ENCODE data around the gene CSRP1.
"Not testable (repeated sequence)": the region's sequence is repeated elsewhere in the genome, so short reads cannot be mapped to it uniquely, and the experiment has no call there.

CSRP1 gene

DNA sequence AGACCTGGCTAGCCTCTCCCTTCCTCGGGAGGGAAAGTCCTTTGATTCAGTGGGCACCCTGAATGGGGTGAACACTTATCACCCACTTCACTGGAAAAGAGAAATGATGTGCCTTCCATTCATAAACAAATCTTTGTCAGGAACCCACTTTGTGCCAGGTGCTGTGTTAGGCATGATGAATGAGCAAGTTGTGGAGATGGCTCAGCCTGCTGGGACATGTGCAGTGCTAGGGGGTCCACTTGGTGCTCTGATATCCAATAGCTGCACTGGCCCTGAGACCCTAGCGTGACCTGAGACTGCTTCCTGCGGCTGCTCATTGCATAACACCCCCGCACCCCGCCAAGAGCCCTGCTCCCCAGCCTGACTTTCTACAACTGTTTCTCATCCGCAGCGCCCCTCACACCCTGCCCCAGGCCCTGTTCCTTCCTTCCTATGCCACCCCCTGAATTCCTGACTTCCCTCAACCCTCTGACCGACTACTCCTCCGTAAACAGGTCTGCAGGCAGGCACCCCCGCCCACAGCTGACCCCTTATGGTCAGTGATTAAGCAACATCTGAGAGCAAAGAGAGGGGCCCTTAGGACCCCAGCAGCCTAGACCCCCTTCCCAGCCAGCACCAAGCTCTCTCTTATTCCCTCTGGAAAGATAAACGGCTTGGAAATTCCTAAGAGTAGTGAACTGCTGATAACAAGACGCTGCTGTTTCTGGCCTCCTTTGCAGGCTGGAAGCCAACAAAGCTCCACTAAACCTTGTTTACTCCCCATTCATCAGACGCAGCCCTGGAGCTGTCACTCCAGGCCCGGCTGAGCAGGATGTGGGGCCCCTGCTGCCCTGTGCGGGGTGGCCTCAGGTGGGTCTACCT is 12.9 kb downstream of the CSRP1 start:
- no peak for DNase-seq

DNA sequence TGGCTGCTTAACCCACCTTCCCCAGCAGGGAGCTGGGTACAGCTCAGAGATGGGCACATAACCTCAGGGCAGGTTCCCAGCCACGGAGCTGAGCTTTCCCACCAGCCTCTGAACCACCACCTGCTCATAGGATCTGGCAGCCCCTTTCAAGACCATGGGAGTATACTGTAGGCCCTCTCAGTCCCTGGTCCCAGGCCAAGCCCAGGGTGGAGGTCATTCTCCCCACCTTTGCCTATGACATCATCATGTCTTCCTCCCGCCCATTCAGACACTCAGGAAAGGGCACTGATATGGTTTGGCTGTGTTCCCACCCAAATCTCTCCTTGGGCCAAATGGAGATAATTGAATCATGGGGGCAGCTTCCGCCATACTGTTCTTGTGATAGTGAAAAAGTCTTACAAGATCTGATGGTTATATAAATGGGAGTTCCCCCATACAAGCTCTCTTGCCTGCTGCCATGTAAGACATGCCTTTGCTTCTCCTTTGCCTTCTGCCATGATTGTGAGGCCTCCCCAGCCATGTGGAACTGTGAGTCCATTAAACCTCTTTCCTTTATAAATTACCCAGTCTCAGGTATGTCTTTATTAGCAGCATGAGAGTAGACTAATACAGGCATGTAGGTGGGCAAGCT is 13.8 kb downstream of the CSRP1 start:
- DNase-seq: not testable (repeated sequence)

DNA sequence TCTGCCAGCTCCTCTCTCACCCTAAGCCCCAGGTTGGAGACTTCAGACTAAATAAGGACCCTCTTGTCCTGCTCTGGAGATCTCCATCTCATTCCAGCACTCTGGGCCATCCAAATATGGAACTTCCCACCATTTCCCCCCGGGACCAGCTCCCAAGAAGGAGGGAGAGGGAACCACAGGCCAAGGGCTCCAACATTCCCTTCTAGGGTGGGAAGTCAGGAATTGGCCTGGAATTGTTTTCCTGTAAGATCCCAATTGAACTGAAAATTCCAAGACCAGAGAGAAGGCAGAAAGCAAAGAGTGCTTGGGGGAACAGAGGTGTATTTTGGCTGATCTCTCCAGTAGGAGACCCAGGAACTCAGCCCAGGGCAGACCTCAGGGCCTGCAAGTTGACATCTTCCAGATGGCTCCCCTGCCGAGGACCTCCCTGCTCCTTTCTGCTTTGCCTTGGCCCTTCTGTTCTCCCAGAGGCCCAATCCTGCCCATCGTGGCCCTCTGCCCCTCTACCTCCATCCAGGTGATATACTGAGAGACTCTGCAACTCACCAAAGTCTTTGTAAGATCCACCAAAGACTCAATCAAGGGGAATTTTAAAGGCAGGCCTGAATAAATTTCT is 14.9 kb downstream of the CSRP1 start:
- no peak for DNase-seq

DNA sequence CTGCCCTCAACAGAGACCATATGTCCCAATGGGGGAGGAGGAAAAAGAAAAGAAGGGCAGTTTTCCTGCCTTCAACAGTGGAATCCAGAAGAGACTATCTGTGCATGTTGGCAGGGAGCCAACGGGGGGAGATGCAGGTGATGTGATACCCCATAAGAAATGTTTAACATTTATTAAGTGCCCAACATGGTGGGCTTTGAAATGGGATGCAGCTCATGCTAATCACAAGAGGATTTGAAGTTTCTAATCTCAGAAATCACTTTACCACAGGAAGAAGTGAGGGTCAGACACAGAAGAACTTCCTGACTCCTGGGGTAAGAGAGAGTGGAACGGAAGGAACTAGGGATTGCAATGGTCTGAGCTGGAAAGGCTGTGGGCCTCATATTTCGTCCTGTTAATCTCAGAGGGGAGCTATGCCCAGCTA is 16.2 kb downstream of the CSRP1 start:
- DNase-seq: no peak

DNA sequence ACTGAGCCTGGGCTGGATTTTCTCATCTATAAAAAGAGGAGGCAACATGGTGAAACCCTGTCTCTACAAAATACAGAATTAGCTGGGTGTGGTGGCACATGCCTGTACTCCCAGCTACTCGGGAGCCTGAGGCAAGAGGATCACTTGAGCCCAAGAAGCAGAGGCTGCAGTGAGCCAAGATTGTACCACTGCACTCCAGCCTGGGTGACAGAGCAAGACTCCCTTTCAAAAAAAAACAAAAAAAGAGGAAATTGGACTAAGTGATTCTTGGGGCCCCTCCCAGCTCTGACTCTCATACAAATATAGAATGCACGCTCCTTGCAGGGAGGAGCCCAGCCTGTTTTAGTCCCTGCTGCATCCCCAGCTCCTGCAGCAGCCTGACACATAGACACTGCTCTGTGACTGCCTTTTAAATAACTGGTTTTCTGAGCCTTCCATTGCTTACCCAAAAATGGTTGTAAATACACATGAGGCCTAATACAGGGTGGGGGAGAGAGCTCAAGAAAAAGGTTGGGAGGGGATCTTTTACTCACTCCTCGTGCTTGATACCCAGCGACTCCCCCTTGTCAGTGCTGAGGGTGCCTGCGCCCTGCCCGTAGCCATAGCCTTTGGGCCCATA is 17.2 kb downstream of the CSRP1 start:
- no peak for DNase-seq

DNA sequence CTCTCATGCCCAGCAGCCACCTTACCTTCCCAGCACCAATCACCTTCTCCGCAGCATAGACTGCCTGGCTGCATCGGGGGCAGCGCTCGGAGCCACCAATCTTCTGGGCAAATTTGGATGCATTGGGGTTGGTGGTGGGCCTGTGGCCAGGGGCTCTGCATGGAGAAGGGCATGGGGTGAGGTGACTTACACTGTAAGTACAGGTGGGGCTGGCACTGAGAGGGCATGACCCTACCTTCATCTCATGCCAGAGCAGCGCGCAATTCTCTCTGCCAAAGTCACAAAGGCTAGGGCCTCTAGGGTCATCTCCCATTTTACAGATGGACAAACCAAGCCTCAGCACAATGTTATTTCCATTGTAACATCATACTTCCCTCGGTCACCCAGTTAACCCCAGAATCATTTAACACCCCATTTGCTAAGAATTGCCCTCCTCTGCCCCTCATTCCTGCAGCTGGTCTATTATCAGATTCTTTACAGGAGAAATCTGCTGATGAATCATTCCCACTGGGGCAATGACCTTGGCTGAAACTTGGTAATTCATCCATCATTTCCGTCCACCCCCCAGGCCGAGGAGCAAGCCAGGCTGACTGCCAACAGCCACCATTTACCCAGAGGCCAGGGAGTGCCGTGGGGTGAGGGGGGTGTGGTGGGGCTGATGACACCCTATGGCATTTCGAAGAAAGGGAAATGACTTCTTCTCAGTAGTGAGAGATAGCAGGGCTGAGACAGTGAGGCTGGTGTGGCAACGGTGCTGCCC is 17.9 kb downstream of the CSRP1 start:
- no peak for DNase-seq

DNA sequence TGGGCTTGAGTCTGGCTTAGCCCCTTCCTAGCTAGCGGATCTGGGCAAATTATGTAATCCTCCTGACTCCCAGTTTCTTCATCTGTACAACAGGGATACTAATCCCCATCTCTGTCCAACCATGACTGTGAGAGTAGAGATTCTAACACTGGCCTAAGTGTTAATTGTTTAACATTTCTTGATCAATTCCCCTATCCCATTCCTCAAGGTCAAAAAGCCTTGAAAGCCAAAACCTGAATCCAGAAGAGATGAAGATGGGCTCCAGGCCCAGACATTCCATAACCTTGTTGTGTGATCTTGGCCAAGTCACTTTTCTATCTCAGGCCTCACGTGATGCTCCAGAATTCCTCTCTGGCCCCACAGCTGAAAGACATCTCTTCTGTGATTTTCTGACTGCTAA is 19.2 kb downstream of the CSRP1 start:
- no peak for DNase-seq

DNA sequence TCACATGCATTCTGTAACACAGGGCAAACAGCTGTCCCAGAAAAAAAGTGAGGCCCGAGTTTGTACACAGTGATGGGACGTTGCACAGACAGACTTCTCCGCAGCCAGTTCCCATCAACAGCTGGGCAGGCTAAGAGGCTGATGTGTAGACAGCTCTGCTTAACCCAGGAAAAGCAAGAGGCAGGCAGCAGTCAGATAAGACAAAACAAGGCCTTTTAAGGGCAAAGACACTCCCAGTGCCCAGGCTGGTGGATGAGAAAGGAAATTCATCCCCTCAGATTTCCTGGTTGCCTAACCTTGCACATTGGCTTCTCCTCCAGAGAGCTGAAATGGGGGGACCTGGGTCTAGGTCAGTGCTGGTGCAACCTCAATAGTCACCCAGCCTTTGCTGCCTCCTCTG is 20.7 kb downstream of the CSRP1 start:
- no peak for DNase-seq

DNA sequence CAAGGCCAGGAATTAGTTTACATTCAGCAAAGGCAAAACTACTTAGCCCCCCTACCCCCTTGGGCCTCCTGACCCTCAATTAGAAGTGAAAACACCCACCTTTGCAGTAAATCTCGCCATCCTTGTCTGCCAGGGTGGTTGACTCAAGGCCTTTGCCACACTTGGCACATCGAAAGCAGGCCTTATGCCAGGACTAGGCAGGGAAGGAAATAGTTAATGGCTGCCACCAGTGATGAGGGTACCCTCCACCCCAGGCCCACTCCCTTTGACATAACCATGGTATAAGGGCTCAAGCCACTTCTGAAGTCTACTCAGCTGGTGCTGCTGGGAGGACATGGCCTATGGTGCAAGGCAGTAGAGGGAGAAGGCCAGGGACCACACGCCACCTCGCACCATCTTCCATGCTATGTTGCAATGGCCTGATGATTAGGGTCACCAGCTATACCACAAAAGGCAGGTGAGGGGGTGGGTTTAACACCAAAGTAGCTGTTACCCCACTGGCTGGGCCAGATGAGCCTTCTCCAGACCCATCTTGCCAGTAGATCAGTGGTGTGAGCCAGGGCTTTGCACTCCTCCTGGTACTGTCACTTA is 21.6 kb downstream of the CSRP1 start:
- no peak for DNase-seq

DNA sequence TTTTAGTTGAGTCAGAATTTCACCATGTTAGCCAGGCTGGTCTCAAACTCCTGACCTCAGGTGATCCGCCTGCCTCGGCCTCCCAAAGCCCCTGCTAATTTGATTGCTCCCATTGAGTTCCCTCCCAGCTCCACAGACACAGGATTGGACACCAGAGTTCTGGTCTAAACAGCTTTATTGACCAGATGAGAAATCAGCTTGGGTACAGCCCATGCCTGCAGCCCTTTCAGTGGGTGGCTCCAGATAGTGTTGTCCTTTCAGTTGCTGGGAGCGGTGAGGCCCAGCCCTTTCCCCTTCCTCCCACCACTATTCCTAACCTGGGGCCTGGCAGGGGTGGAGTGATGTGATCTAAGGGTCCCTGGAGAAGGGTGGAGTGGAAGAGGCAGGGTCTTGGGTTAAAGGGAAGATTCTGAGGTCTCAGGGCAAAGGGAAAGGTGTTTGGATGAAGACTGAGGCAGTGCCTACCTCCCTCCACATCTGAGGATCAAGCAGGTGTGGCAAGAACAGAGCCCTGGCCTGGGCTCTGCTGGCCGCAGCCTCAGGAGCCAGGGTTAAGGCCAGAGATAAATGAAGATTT is 23.5 kb downstream of the CSRP1 start:
- DNase-seq: no peak

DNA sequence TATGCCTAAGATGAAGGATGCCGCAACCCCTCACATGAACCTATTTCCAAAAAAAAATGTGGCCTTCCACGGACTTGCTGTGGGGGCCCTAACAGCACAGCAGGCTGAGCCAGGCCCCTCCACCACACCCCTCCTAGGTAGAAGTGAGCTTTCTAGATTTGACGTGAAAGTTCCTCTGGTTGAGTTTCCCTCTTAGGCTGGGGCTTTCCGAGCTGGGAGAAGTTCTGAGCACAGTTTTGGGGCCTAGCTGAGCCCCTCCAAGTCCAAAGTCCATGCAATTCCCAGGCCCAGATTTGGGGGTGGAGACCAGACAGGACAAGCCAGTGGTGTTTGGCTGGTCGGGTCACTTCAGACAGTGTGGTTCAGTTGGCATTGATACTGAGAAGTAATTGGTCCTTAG is 24.2 kb downstream of the CSRP1 start:
- DNase-seq: no peak

DNA sequence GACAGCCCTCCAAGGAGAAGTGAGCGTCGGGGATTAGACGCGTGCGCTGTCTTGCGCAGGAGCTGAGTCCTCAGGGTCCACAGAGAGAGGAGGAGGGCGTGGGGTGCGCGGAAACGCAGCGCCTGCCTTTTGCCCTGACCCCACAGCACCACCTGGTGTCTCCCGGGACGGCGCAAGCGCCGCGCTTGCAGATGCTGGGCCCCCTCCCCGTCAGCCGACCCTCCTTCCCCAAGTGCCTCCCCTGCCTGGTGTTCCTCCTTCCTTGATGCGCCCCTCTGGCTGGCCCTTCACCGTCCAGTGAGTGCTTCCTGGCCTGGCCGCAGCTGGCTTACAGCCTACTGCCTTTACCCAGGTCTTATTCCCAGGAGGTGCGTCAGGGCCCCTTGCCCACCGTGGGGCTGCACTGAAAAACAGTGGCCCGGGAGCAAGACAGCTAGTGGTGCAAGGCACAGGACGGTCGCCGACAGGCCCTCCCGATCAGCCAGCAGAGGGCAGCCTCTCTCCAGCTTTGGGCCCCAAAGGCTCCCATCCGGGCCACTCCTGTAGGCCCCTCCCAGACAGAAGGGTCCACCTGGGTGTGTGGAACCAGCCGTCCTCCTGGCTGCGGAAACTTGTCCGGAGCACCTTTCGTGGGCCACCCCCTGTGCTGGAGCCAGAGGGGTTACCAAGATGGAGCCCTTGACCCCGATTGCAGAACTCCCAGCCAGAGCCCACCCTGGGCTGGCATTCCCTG is 25.0 kb downstream of the CSRP1 start:
- peak; percentile 89 for DNase-seq

DNA sequence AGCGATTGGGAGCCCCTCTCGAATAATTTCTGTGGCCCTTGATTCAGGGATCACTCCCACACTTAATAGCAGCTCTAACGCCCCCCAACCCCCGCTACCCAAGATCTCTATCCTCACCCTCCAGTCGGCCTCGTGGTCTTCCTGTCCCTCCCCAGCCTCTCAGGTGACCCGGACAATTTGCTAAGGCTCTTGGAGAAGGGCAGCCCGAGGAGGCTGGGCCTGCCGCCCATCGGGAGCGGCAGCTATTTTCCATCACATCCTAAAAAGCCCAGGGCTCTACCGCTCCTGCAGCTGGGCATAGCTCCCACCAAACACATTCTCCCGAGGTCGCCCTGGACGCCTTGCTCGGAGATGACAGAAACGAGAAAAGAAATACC is 25.9 kb downstream of the CSRP1 start:
- DNase-seq: no peak

DNA sequence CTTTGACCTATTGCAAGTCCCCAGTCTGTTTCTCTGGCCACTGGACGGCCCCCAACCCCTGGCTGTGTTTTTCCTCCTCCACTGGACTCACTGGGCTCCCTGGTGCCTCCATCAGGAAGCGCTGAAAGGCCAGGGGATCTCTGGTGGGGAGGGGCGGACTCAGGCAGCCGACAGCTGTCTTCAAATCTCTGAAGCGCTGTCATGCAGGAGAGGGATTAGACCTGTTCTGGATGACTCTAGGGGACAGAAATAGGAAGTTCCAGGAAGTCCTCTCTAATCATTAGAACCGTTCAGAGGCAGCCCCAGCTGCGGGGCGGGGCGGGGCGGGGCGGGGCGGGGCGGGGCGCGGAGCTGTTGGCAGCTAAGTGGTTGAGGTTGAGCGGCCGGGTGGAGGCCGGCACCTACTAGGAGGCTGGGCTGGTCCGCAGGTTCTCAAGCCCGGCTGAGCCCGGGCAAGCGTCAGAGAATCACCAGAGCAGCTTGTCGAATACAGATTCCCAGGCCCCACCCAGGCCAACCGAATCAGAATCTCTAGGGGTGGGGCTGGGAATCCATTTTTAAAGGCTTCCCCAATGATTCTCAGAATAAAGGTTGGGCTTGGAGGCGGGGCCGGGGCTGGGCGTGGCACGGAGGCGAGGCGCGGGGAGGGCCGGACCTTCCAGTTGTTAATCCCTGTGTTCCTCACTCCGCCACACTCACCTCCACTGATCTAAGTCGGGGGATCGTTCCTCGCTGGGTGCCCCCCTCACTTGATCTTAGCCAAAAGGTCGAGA is 26.5 kb downstream of the CSRP1 start:
- DNase-seq: peak; percentile 86

DNA sequence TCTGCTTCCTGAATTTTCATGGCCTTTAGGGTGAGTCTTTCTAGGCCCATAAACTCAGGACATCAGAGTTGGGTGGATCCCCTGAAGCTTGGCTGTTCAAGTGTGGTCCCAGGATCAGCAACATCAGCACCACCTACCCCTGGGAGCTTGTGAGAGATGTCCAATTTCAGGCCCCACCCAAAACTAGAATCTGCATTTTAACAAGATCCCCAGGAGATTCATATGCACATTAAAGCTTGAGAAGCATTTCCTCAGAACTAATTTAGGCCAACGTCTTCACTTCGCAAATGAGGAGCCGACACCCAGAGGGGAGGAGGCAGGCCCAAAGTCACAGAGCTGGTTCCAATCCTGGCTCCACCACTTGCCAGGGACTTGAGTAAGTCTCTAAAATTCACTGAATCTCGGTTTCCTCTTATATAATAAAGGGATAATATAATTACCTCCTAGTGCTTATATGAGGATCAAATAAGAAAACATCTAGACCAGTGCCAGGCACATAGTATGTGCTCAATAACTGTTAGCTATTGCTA is 27.7 kb downstream of the CSRP1 start:
- no peak for DNase-seq

DNA sequence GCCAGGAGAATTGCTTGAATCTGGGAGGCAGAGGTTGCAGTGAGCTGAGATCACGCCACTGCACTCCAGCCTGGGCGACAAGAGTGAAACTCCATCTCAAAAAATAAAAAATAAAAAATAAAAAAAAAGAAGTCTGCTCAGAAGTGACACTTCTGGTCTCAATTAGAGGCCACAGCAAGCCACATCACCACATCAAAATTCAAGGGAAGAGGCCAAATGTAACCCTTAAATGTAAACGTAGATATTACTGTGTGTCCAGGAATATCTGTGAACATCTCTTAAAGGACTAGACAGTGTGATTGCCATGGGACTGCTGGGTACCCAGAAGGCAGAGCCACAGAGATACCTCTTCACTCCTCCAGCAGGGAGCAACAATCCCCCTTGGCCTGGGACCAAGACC is 28.3 kb downstream of the CSRP1 start:
- not testable (repeated sequence) for DNase-seq

DNA sequence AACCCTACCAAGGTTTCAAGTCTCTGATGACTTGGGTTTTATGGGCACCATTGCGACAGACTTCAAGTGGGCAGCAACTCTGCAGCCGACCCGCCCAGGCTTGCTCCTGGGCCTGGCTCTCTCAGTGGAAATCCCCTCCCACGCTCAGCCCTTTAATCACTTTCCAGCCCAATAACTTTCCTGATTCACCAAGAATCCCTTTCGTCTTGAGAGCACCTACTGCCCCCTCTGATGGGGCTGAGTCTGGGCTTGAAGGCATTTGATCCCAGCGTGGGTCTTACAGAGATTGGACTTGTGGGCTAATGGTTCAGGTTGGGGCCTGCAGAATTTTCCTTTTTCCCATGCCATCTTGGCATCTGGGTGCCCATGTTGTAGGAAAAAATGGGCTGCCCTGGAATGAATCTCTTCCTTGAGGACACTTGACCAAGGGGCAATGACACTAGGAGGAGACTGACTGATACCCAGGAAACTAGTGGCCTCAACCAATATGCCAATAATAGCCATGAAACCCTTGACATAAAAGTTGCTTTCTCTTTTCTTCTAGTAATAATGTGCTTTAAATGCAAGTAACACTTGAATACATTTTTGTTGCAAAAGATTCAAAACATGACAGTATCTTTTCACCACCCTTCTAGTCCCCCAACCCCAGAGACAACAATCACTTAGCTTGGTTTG is 30.1 kb downstream of the CSRP1 start:
- no peak for DNase-seq

DNA sequence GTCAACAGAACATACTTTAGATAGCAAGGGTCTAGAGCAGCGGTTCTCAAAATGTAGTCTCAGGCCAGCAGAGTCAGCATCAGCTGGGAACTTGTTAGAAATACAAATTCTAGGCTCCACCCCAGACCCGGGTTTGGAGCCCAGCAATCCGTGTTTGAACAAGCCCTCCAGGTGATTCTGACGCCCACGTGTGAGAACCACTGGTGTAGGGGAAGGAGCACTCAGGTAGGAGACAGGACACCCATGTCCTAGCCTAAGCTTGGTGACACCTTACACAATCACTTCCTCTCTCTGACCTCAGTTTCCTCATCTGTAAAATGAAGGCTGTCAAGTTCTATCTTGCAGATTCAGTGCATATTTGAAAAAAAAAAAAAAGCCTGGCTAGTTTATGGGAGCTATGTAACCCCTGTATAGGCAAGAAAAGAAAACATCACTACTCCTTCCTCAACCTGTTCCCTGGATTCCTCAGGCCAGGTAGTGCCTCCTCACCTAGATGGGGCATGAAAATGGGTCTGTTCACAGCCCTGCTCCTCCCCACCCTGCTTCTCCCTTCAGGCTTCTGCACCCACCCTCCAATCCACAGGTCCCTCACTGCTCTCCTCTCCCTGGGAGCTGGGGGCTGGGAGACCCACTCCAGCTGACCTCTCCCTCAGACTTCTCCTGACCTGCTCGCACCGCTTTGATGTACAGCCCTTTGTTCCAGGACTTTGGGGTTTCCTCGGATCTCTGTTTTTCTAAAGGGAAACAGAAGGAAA is 30.8 kb downstream of the CSRP1 start:
- DNase-seq: no peak

DNA sequence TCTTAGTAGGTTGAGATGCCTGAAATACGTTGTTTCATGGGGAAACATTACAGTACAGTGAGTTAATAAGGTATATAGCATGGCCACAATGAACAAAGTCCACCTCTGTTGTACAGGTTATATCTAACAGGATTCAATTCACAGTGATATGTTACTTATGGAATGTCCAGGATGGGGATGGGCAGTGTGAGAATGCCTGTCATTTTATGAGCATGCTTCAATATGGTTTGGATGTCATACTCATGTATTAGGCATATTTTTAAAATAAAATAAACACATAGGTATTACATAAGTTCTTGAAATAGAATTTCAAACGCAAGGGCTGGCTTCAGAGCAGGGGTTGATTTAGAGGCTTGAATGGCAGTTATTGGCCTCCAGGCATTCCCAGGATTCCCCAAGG is 31.8 kb downstream of the CSRP1 start:
- no peak for DNase-seq

All from stimulated activated CD8-positive, alpha-beta memory T cell treated with anti-CD3 and anti-CD28 coated beads, Interleukin-4, amount 100 ng/mL, for 48 hours (primary cell).